SKM-1 (cell line): ENCODE measurements around the gene SWT1.
"Not testable (repeated sequence)": the region's sequence is repeated elsewhere in the genome, so short reads cannot be mapped to it uniquely, and the experiment has no call there.

Experiments
- DNase-seq: peaks from one replicate; lab custom pipeline; 2025; ENCODE audit not compliant: unreplicated experiment; lab: John Stamatoyannopoulos, UW

The SWT1 gene

DNA sequence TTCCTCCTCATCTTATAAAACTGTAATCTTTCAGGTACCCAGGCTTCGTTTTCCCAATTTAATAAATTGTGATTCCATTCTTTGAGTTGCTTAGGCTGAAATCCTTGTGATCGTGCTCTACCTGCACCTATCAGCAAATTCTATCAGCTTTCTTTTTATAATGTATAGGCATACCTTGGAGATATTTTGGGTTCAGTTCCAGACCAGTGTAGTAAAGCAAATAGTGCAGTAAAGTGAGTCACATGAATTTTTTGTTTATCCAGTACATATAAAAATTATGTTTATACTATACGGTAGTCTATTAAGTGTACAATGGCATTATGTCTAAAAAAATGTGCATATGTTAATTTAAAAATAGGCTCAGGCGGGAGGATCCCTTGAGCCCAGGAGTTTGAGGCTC is 5.5 kb downstream of the SWT1 start:
- DNase-seq: no peak

DNA sequence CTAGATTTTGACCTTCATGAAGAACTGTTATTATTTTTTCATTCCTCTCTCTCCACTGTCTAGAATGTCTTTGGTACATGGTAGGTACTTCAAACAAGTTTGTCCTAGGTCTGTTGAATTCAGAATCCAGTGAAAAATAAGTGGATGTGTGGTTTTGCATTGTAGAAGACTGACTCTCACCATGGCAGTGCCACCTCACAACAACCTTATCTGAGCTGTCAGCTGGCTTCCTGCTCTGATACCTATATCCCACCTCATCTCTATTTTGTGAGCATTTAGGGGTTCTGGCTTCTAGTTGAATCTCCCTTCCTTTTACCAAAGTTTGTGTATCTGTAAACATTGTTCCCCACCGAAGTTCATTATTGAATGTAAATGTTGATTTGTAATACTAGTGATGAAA is 9.1 kb downstream of the SWT1 start:
- DNase-seq: no peak

DNA sequence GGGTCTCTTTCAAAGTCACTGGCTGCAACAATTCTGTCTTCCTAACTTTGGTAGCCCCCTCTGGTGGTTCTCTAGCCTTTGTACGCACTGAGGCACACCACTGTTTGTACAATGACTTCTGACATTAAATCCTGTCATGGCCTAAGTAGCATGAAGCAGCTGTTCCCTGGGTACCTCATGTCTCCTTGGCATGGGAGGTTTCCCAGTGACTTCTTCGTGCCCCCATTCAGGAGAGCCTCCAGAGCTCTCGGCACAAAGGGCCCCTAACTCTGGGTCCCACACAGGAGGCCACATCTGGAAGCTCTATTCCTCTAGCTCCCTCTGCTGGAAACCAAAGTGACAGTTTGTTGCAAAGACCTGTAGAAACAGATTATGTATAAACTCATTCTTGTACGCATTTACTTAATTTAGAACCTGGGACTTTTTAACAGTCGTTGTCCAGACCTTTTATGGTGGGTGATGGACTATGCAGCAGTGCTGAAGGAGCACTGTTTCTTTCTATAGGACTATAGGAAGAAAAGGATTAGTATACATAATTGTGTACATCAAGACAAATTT is 13.4 kb downstream of the SWT1 start:
- DNase-seq: peak; percentile 81

DNA sequence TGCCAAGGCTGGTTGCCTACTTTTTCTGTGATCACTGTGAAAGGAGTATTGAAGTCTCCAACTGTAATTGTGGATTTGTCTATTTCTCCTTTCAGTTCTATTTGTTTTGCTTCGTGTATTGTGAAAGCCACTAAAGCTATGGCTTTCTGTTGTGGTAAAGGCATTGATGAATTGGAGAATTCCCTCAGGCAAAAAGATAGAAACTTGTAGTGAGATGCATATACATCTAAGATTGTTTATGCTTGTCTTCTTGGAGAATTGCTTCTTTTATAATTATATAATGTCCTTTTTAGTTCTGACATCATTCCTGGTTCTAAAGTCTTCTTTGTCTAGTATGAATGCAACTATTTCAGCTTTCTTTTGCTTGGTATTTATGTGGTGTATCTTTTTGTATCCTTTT is 36.8 kb downstream of the SWT1 start:
- no peak for DNase-seq

DNA sequence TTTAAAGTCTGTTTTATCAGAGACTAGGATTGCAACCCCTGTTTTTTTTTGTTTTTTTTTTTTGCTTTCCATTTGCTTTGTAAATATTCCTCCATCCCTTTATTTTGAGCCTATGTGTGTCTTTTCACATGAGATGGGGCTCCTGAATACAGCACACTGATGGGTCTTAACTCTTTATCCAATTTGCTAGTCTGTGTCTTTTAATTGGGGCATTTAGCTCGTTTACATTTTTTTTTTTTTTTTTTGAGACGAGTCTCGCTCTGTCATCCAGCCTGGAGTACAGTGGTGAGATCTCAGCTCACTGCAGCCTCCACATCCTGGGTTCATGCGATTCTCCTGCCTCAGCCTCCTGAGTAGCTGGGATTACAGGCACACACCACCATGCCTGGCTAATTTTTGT is 41.7 kb downstream of the SWT1 start:
- DNase-seq: not testable (repeated sequence)

DNA sequence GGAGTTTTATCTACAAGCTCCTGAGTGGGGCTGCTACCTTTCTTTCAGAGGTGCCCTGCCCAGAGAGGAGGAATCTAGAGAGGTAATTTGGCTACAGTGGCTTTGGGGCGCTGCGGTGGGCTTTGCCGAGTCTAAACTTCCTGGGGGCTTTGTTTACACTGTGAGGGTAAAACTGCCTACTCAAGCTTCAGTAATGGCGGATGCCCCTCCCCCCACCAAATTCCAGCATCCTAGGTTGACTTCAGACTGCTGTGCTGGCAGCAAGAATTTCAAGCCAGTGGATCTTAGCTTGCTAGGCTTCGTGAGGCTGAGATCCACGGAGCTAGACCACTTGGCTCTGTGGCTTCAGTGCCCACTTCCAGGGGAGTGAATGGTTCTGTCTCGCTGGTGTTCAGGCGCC is 43.9 kb downstream of the SWT1 start:
- DNase-seq: no peak

DNA sequence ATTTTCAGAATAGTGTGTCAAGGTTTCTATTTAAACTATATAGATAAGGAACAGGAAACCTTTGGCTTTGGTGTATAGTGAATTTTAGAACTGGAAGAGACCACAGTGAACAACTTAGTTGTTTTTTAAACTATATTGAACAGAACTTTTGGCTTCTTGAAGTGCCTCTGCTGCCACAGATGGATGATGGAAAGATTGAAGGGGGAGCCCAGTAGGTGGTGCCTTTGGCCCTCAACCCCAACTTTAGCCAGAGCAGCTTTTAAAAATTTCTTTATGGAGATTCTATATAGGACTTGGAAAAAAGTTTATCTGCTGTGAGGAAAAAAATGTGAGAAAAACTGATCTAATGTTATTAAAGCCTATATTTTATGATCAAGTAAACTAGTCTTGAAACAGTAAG is 50.2 kb downstream of the SWT1 start:
- DNase-seq: no peak

DNA sequence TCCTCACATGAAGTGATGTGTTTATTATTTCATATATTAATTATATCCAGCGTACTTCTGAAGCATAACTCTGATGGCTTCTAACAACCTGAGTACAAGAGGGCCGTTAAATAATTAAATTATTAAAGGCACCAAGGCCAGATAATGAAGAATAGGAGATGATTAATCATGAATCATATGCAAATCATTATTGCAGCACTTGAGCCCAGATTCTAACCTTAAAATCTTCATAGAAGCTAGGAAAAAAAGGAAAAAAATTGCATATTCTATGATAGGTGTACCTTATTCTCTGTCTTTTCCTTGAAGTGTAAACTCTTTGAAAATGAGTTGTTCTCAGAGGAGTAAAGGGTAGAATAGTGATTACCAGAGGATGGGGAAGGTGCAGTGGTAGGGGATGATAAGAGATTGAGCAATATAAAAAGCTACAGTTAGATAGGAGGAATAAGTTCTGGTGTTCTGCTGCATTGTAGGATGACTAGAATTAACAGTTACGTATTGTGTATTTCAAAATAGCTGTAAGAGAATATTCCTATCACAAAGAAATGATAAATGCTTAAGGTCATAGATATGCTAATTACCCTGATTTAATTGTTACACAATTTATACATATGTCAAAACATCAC is 51.1 kb downstream of the SWT1 start:
- DNase-seq: no peak

DNA sequence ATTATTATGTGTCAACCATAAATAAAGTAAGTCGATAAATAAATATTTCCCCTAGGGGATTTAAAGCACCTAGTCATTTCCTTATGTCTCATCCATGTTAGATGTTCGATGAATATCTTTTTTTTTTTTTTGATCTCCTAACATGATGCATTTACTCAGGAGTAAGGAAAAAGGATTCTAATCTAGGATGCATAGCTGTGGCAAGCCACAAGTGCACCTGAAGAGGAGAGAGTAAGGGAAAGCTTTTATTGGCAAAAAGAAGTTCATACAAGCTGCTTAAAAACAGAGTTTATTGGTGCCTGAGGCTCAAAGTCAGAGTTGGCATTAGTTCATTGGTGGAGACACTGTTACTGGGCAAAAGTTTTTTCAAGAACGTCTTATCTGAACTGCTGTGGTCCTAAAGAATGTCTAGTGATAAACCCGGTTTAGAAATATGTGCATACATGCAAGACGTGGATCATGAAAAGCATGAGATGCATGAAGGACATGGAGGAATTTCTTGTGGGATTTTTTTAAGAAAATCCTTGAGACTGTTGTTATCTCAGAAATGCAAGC is 51.7 kb downstream of the SWT1 start:
- no peak for DNase-seq

DNA sequence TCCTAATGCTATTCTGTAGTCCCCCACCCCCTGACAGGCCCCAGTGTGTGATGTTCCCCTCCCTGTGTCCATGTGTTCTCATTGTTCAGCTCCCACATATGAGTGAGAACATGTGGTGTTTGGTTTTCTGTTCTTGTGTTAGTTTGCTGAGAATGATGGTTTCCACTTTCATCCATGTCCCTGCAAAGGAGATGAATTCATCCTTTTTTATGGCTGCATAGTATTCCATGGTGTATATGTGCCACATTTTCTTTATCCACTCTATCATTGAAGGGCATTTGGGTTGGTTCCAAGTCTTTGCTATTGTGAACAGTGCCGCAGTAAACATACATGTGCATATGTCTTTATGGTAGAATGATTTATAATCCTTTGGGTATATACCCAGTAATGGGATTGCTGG is 52.4 kb downstream of the SWT1 start:
- DNase-seq: not testable (repeated sequence)

DNA sequence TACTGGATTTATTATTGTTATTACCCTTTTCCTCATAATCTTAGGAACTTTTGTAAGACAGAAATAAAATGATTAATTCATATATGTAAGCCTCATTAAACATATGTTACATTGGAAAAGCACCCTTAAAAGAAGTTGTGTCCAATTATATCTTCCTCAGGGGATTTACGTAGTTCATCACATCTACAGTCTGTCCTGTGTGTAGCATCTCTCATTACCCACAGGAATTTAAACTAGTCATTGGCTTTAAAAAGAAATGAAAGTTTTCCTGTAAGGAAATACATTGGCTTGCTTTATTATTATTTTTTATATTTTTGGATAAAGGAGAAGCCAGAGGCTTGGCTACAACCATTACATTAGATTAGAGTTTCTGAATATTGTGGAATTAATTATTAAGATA is 56.1 kb downstream of the SWT1 start:
- no peak for DNase-seq

DNA sequence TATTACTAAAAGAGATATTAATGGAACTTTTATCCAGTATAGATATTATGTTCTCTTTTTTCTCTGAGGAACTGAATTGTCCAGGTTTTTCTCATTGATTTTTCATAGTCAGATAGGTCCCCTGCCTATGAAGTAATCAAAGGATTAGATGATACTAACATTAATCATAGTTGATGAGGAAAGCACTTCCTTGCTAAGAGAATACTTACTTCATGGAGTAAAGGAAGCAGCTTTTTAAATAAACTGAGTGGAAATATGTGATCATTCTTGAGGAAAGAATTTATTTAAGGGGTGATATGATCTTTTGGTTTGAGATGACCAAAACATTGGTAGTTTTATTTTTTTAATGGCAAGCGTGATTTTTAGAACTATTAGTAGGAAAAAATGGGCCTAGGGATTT is 58.9 kb downstream of the SWT1 start:
- no peak for DNase-seq

DNA sequence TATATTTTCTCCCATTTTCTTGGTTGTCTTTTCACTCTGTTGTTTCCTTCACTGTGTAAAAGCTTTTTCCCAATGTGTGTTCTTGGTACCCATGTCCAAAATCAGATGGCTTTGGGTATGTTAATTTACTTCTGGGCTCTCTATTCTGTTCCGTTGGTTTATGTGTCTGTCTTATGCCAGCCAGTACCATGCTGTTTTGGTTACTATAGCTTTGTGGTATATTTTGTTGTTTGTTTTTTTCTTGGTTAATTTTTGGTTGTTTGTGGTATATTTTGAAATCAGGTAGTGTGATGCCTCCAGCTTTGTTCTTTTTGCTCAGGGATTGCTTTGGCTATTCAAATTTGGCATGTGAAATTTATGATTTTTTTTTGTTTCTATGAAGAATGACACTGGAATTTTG is 67.2 kb downstream of the SWT1 start:
- no peak for DNase-seq

DNA sequence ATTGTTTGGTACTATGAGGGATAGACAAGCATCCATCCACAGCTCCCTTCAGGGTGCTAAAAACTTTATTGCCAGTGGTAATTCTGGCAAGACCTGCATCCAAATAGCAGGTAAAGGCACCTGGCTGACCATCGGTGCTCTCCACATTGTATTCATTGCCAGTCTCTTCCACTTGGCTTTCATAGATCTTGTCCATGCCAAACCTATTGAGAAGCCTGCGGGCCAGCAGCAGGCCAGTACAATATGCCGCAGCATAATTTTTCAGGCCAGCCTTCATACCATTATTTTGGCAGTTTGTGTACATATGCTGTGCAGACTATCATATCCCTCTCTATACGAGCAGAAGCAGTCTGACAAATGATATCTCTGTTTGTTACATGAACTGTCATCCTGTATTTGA is 70.2 kb downstream of the SWT1 start:
- no peak for DNase-seq

DNA sequence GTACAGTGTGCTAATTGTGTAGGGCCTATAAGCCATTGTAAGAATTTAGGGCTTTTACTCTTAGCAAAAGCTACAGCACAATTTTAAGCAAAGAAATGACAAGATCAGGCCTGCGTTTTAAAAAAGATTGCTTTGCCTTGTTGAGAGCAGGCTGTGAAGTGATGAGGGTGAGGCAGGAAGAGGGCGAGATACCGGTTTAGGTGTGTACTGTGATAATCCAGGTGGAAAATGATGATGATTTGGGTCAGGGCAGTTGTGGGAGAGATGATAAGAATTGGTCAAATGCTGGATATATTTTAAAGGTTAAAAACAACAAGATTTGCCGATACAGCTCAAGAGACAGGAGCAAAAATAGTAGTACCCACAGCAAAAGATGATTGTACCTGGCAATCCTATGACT is 72.0 kb downstream of the SWT1 start:
- DNase-seq: no peak

DNA sequence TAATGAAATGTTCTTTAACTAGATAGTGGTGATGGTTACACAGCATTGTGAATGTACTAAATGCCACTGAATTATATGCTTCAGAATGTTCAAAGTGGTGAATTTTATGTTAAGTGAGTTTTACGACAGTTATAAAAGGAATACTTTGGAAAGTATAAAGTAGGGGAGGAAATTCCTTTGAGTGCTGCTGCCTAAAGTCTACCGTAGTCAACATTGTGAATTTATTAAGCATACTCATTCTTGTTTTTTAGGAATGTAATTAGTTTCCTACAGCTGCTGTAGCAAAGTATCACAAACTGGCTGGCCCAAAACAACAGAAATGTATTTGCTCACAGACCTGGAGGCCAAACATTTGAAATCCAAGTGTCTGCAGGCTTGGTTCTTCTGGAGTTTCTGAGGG is 73.0 kb downstream of the SWT1 start:
- no peak for DNase-seq

DNA sequence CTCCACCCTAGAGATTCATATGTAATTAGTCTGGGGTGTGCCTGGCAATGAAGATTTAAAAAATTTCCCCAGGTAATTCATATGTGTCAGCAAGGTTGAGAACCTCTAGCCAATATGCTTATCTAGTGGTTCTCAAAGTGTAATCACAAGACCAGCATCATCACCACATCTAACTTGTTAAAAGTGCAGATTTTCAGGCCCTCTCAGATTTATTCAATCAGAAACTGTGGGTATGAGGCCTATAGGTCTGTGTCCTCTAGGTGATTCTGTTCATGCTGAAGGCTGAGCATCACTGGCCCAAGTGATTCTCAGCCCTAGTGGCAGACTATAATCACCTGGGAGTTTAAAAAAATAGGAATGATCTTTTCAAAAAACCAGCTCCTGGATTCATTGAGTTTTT is 75.9 kb downstream of the SWT1 start:
- no peak for DNase-seq

DNA sequence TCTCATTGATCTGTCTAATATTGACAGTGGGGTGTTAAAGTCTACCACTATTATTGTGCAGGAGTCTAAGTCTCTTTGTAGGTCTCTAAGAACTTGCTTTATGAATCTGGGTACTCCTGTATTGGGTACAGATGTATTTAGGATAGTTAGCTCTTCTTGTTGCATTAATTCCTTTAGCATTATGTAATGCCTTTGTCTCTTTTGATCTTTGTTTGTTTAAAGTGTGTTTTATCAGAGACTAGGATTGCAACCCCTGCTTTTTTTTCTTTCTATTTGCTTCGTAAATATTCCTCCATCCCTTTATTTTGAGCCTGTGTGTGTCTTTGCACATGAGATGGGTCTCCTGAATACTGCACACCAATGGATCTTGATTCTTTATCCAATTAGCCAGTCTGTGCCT is 77.2 kb downstream of the SWT1 start:
- not testable (repeated sequence) for DNase-seq

DNA sequence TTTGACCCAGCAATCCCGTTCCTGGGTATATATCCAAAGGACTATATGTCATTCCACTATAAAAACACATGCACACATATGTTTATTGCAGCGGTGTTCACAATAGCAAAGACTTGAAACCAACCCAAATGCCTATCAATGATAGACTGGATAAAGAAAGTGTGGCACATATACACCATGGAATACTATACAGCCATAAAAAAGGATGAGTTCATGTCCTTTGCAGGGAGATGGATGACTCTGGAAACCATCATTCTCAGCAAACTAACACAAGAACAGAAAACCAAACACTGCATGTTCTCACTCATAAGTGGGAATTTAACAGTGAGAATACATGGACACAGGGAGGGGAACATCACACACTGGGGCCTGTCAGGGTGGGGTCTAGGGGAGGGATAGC is 80.2 kb downstream of the SWT1 start:
- not testable (repeated sequence) for DNase-seq

DNA sequence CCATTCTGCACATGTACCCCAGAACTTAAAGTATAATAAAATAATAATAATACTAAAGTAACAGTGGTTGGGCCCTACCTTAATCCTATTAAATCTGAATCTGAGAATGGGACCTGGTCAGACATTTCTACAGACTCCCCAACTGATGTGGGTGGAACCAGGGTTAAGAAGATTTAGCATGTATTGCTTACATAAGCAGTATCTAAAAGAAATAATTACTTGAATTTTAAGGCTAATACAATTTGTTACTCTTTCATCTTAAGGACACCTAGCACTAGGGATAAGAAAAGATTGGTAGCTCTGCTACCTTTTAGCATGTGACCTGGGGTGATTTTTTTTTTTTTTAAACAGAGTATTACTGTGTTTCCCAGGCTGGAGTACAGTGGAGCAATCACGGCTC is 80.7 kb downstream of the SWT1 start:
- DNase-seq: no peak

DNA sequence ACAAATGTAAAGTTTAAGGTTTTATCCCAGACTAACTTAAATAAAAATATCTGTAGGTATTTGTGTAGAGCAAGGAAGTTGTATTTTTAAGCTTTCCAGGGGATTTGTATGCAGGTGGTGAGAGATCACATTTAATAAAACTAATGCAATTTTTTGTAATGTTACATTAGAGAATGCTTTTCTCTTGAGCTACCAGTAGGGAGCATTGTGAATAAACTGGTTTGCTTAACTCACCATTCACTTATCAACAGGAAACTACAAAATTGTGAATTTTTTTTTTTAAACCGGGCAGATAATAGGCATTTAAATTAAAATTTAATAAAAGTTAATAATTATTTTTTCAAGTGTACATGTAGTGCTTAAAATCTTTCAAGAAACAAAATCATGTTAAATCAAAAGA is 81.5 kb downstream of the SWT1 start:
- DNase-seq: no peak

DNA sequence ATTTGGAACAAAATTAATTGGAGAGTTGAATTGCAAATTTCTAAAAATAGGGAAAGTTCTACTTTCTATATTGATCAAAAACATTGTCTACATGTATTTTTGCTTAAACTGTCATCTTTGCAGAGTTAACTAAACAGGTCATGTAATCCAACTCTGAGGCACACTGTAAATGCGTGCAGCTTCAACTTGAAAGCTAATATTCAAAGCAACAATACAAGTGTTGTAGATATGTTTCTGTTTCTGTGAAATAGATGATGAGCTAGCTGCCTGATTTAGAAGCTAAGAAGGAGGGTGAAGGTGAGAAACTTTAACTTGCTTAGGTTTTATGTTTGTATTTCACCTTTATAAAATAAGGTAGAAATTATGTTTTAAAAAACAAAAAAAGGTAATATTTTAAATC is 82.9 kb downstream of the SWT1 start:
- DNase-seq: no peak

DNA sequence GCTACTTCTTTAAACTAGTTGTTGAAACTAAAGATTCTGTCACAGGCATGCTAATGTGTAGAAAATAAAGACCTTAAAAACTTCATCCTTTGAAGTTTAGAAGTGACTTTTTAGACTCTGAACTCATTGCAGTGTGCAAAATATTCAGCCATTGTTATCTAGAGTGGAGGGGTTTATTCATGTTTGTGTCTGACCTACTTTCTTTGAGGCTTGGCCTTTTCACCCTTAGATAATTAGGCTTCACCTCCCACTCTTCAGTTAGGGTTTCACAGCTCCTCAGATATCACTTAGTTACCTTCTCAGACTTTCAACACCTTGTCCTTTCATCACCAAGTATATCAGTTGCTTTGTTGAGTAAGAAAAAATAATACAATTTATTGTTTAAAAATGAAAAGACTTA is 84.2 kb downstream of the SWT1 start:
- DNase-seq: no peak
